ACC112 (cell line): Measurements from ENCODE around the gene FXYD7.

ENCODE experiments used
- H2AFZ ChIP-seq: fragments of 200-600 bp; sonication (generic); one replicate; pipeline ENCODE4 v1.6.0; 2017; ENCODE audit warnings: antibody characterized with exemption, low read length; ENCODE audit not compliant: unreplicated experiment
- H3K27ac ChIP-seq: fragments of 200-600 bp; sonication (generic); 2 replicates; pipeline ENCODE4 v1.5.1; 2014; ENCODE audit warnings: low read depth, mild to moderate bottlenecking, antibody characterized with exemption, low read length, moderate library complexity
- H3K27me3 ChIP-seq: fragments of 200-600 bp; sonication (generic); 2 replicates; pipeline ENCODE4 v1.6.1; 2014; ENCODE audit warnings: mild to moderate bottlenecking, antibody characterized with exemption, low read length, moderate library complexity, mixed read lengths; ENCODE audit not compliant: insufficient read depth
- H3K36me3 ChIP-seq: fragments of 200-600 bp; sonication (generic); 2 replicates; pipeline ENCODE4 v1.6.1; 2016; ENCODE audit warnings: mild to moderate bottlenecking, antibody characterized with exemption, low read length, moderate library complexity, mixed read lengths; ENCODE audit not compliant: insufficient read depth
- H3K4me1 ChIP-seq: fragments of 200-600 bp; sonication (generic); one replicate; pipeline ENCODE4 v1.6.1; 2016; ENCODE audit warnings: low read length, mixed read lengths; ENCODE audit not compliant: insufficient read depth, unreplicated experiment, control insufficient read depth
- H3K4me3 ChIP-seq: fragments of 200-600 bp; sonication (generic); 2 replicates; pipeline ENCODE4 v1.5.1; 2014; ENCODE audit warnings: mild to moderate bottlenecking, low read depth, low read length
- H3K79me2 ChIP-seq: fragments of 200-600 bp; sonication (generic); one replicate; pipeline ENCODE4 v1.6.0; 2016; ENCODE audit warnings: low read length; ENCODE audit not compliant: control insufficient read depth, unreplicated experiment, insufficient read depth

FXYD7 gene

GRCh38 chr19:35160629-35161433, 17.8 kb downstream of the FXYD7 start:
- H2AFZ ChIP-seq: no peak overlapping the region
- no peaks in the 10 kb centered on the region for H3K27me3 ChIP-seq
- H3K27ac ChIP-seq: no peak overlapping the region
- peaks cover 6% of the 10 kb centered on the region for H3K4me1 ChIP-seq
- no peak overlapping the region for H3K4me3 ChIP-seq
- peaks cover 13% of the 10 kb centered on the region for H3K79me2 ChIP-seq
- peaks cover 63% of the 10 kb centered on the region for H3K36me3 ChIP-seq

- H2AFZ ChIP-seq: no peak overlapping the region
- H3K27me3 ChIP-seq: no peaks in the 10 kb centered on the region
- peaks cover 68% of the 10 kb centered on the region for H3K36me3 ChIP-seq
- peaks cover 8% of the 10 kb centered on the region for H3K79me2 ChIP-seq
- peaks cover under 1% of the 10 kb centered on the region for H3K4me1 ChIP-seq
- H3K27ac ChIP-seq: no peak overlapping the region
- no peak overlapping the region for H3K4me3 ChIP-seq
Observed at GRCh38 chr19:35161434-35161743, 18.3 kb downstream of the FXYD7 start.

GRCh38 chr19:35162471-35163326, 19.6 kb downstream of the FXYD7 start:
- Histone ChIP-seq H3K4me1 (no peaks in the 10 kb centered on the region), H3K4me3 (no peak overlapping the region), H3K79me2 (no peaks in the 10 kb centered on the region), H3K27ac (no peak overlapping the region), H3K27me3 (no peaks in the 10 kb centered on the region), H2AFZ (no peak overlapping the region), H3K36me3 (peaks cover 68% of the 10 kb centered on the region)

- no peaks in the 10 kb centered on the region for H3K79me2 ChIP-seq
- no peak overlapping the region for H2AFZ ChIP-seq
- no peaks in the 10 kb centered on the region for H3K27me3 ChIP-seq
- H3K4me1 ChIP-seq: no peaks in the 10 kb centered on the region
- no peak overlapping the region for H3K4me3 ChIP-seq
- H3K36me3 ChIP-seq: peaks cover 62% of the 10 kb centered on the region
- H3K27ac ChIP-seq: no peak overlapping the region
Observed at GRCh38 chr19:35164418-35164817, 21.4 kb downstream of the FXYD7 start.

- Histone ChIP-seq H3K36me3 (peaks cover 58% of the 10 kb centered on the region), H2AFZ (no peak overlapping the region), H3K27ac (no peak overlapping the region), H3K79me2 (no peaks in the 10 kb centered on the region), H3K4me3 (no peak overlapping the region), H3K27me3 (no peaks in the 10 kb centered on the region), H3K4me1 (no peaks in the 10 kb centered on the region)
Observed at GRCh38 chr19:35165200-35166058, 22.4 kb downstream of the FXYD7 start.

- Histone ChIP-seq H3K27ac (no peak overlapping the region), H3K4me1 (no peaks in the 10 kb centered on the region), H3K27me3 (no peaks in the 10 kb centered on the region), H3K79me2 (no peaks in the 10 kb centered on the region), H3K4me3 (no peak overlapping the region), H3K36me3 (peaks cover 50% of the 10 kb centered on the region), H2AFZ (no peak overlapping the region)
Observed at GRCh38 chr19:35166100-35167063, 23.3 kb downstream of the FXYD7 start.

- H3K27me3 ChIP-seq: no peaks in the 10 kb centered on the region
- H3K79me2 ChIP-seq: no peaks in the 10 kb centered on the region
- H2AFZ ChIP-seq: no peak overlapping the region
- no peaks in the 10 kb centered on the region for H3K4me1 ChIP-seq
- H3K27ac ChIP-seq: no peak overlapping the region
- no peak overlapping the region for H3K4me3 ChIP-seq
- H3K36me3 ChIP-seq: peaks cover 39% of the 10 kb centered on the region
Observed at GRCh38 chr19:35167251-35168119, 24.4 kb downstream of the FXYD7 start.

GRCh38 chr19:35168196-35168595, 25.1 kb downstream of the FXYD7 start:
- no peaks in the 10 kb centered on the region for H3K4me1 ChIP-seq
- no peaks in the 10 kb centered on the region for H3K27me3 ChIP-seq
- H3K36me3 ChIP-seq: peaks cover 33% of the 10 kb centered on the region
- no peaks in the 10 kb centered on the region for H3K79me2 ChIP-seq
- no peak overlapping the region for H3K4me3 ChIP-seq
- no peak overlapping the region for H3K27ac ChIP-seq
- H2AFZ ChIP-seq: no peak overlapping the region

GRCh38 chr19:35169221-35169995, 26.4 kb downstream of the FXYD7 start:
- no peaks in the 10 kb centered on the region for H3K4me1 ChIP-seq
- H3K27ac ChIP-seq: no peak overlapping the region
- H3K36me3 ChIP-seq: peaks cover 21% of the 10 kb centered on the region
- no peak overlapping the region for H3K4me3 ChIP-seq
- no peaks in the 10 kb centered on the region for H3K27me3 ChIP-seq
- H3K79me2 ChIP-seq: no peaks in the 10 kb centered on the region
- H2AFZ ChIP-seq: no peak overlapping the region
